HG02571 (cell line): ENCODE data around the gene ARID4A.
"Not testable (repeated sequence)": the region's sequence is repeated elsewhere in the genome, so short reads cannot be mapped to it uniquely, and the experiment has no call there.

ENCODE experiments used
- ATAC-seq: cut with Tn5 transposase; IDR thresholded peaks from one replicate; pipeline ENCODE4 v1.9.1; 2021; ENCODE audit warnings: mild to moderate bottlenecking, moderate library complexity; ENCODE audit not compliant: unreplicated experiment

ARID4A gene, protein sequence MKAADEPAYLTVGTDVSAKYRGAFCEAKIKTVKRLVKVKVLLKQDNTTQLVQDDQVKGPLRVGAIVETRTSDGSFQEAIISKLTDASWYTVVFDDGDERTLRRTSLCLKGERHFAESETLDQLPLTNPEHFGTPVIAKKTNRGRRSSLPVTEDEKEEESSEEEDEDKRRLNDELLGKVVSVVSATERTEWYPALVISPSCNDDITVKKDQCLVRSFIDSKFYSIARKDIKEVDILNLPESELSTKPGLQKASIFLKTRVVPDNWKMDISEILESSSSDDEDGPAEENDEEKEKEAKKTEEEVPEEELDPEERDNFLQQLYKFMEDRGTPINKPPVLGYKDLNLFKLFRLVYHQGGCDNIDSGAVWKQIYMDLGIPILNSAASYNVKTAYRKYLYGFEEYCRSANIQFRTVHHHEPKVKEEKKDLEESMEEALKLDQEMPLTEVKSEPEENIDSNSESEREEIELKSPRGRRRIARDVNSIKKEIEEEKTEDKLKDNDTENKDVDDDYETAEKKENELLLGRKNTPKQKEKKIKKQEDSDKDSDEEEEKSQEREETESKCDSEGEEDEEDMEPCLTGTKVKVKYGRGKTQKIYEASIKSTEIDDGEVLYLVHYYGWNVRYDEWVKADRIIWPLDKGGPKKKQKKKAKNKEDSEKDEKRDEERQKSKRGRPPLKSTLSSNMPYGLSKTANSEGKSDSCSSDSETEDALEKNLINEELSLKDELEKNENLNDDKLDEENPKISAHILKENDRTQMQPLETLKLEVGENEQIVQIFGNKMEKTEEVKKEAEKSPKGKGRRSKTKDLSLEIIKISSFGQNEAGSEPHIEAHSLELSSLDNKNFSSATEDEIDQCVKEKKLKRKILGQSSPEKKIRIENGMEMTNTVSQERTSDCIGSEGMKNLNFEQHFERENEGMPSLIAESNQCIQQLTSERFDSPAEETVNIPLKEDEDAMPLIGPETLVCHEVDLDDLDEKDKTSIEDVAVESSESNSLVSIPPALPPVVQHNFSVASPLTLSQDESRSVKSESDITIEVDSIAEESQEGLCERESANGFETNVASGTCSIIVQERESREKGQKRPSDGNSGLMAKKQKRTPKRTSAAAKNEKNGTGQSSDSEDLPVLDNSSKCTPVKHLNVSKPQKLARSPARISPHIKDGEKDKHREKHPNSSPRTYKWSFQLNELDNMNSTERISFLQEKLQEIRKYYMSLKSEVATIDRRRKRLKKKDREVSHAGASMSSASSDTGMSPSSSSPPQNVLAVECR

DNA sequence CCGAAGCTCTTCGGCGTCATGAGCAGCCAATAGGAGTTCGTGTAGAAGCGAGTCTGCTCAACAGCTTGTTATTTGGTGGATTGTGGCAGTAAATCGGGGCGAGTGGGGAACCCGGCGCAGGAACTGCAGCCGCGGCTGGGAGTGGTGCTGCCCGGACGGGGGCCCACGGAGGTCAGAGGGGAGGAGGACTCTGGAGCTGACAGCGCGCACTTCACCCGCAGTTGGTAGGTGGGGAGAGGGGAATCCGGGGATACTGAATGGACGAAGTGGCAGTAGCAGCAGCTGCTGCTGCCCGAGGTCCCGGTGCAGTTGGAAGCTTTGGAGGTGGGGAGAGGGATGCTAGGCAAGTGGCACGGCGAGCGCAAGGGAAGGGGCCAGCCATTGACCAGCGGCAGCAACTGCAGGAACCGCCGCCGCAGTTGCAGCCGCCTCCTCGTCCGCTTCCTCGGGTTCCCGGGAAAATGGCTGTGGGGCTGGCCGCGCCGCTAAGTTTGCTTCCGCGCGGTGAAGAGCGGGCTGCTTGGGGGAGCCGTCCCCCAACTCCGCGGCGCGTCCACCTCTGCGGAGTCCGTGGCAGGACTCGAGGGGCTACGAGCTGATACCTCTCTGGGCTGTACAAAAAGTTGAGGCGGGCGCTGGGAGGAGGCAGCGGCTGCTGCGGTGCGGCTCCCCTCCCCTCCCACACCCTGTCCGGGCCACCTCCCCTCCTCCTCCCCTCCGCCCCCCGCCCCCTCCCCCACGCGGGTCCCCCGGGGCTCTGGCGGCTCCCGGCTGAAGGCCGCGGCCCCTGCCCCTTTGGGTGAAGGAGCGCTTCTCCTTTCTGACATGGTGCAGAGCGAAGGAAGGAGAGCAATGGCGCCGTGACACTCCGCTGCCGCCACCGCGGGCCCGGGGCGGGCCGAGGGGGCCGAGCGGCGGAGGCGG lies at the start of gene ARID4A:
Gene ARID4A (plus strand): TSS at position 79 of the 924 bp plus-strand sequence. CDS start 1,300 bp downstream, outside the sequence.
- no peak for ATAC-seq

DNA sequence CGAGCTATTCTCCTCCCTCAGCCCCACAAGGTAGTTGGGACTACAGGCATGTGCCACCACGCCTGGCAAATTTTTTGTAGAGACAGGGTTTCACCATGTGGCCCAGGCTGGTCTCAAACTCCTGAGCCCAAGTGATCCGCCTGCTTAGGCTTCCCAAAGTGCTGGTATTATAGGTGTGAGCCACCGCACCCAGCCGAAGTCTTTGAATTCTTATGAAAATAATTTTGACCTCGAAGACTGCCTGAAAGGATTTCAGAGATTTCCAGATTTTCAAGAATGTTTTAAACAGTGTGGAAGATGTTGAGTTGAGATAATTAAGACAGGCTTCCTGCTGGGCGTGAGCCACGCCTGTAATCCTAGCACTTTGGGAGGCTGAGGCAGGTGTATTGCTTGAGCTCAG lies 48.7 kb upstream of the ARID4A start:
- no peak for ATAC-seq

DNA sequence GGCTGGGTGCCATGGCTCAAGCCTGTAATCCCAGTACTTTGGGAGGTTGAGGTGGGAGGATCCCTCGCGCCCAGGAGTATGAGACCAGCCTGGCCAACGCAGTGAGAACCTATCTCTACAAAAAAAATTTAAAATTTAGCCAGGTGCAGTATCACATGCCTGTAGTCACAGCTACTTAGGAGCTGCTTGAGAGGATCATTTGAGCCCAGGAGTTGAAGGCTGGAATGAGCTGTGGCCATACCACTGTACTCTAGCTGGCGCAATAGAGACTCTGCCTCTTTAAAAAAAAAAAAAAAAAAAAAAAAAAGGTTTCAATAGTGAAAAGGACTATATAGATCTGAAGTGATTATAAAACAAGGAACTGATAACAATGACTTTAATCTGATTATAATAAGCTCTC lies 40.2 kb upstream of the ARID4A start:
- no peak for ATAC-seq

DNA sequence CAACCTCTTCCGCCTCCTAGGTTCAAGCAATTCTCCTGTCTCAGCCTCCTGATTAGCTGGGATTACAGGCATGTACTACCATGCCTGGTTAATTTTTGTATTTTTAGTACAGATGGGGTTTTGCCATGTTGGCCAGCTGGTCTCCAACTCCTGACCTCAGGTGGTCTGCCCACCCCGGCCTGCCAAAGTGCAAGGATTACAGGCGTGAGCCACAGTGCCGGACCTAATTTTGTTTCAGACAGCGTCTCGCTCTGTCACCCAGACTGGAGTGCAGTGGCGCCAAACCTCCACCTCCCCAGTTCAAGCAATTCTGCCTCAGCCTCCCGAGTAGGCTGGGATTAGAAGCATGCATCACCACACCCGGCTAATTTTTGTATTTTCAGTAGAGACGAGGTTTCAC lies 36.4 kb upstream of the ARID4A start:
- ATAC-seq: not testable (repeated sequence)

DNA sequence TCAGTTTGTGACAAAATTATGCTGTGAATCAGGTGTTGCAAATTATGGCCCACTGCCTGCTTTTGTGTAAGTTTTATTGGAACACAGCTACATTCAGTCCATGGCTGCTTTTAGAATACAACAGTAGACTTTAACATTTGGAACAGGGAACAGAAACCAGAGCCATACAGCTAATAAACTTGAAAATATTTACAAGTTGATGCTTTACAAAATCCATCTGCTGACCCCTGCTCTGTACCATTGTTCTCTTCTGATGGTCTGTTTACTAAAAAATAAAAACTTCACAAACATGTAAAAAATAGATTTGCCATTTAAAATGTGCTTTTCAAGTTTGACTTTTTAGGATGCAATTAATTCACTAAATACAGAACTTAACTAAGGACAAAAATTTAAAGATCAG lies 33.0 kb upstream of the ARID4A start:
- no peak for ATAC-seq

DNA sequence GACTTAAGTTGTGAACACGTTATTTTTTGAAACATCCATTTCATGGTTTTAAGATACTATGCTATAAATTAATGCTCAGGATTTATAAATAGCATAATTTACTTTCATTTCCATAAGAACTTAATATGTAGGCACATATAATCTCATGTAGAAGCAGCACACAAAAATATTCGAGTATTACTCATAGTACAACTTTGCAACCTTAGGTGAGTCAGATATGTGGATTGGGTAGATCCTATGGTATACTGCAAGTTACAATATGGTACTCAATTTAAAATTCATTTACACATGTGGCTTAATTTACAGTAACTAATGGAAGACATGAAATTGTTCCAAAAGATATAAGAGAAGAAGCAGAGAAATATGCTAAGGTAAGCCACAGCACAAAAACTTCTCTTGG lies 27.7 kb upstream of the ARID4A start:
- no peak for ATAC-seq

DNA sequence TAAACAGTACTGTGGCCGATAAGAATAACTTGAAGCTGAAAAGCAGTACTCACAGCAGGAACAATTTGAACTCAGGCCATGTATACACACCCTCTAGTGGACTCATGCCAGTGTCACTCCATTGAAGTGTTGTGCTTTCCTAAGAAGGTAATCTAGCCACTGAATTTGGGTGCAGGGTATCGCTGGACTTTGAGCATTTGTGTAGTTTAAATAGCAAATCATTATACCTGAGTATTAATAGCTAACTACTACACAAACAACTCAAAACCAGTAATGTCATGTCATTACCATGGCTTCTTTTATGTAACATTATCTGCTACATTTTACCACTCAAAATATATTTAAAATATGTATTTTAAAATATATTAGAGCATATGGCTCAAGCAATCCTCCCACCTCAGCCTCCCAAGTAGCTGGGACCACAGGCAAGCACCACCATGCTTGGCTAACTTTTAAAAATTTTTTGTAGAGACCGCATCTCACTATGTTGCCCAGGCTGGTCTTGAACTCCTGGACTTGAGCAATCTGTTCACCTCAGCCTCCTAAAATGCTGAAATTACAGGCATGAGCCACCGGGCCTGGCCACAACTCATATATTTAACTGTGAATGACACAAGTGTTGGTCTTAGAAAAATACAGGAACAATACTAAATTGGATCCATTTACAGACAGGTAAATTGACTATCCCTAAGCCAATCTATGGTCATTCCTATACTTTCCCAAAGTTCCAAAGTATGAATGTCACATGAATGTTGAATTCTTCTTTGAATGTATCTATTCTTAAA lies 25.6 kb upstream of the ARID4A start:
- ATAC-seq: no peak

DNA sequence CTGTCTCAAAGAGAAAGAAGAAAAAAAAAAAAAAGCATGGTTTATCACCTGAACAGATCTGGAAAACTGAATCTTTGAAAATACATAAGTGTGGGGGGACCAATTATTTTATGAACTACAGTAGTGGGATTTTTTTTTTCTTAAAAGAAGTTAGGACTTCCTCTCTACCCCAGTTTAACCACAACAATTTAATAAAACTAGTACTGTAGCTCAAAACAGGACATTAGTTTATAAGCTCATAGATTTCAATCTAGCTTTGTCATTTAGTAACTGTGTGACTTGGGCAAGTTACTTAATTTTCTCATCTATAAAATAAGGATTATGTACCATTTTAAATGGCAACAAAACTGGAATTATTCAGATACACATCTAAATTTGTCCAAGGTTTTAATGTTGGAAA lies 23.5 kb upstream of the ARID4A start:
- ATAC-seq: no peak

DNA sequence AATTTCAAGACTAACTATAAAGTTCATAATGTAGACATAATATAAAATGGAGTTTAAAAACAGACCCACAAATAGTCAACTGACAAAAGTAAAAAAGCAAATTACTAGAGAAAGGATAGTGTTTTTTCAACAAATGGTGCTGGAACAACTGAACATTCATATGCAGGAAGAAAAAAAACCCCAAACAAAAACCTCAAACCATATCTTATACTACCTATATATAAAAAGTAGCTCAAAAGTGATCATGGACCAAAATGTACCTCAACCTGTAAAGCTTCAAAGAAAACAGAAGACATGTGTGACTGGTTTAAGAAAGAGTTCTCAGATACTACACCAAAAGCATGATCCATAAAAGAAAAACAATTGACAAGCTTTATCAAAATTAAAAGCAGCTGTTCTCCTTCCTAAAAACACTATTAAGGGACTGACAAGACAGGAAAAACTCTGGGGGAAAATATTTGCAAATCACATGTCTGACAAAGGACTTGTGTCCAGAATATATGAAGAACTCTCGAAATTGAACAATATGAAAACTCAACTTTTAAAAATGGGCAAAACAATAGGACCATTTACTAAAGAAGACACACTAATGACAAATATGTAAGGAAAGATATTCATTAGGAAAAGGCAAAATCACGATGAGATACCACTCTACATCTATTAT lies 22.7 kb upstream of the ARID4A start:
- ATAC-seq: no peak

DNA sequence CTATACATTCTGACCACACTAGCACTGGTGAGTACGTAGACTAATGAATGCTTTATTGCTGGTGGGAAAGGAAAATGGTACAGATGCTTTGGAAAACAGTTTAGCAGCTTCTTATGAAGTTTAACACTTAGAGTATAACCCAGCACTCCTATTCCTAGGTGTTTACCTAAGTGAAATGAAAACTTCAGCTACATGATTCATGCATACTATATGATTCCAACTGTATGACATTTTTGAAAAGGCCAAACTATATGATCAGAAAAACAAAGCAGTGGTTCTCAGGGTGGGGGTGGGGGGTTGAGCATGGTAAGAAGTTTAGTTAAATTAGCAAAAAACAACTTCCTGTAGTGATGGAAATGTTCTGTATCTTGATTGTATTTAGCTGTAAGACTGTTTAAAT lies 22.1 kb upstream of the ARID4A start:
- no peak for ATAC-seq

DNA sequence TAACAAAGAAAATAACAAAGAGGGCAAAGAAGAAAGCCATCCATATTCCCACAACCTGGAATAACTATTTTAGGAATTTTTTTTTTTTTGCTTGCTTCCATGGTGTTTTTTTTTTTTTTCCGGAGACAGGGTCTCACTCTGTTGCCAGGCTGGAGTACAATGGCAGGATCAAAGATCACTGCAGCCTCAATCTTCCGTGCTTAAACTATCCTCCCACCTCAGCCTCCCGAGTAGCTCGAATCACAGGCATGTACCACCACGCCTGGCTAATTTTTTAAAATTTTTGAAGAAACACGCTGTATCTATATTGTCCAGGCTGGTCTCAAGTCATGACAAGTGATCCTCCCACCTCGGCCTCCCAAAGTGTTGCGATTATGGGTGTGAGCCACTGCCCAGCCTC lies 20.2 kb upstream of the ARID4A start:
- ATAC-seq: no peak

DNA sequence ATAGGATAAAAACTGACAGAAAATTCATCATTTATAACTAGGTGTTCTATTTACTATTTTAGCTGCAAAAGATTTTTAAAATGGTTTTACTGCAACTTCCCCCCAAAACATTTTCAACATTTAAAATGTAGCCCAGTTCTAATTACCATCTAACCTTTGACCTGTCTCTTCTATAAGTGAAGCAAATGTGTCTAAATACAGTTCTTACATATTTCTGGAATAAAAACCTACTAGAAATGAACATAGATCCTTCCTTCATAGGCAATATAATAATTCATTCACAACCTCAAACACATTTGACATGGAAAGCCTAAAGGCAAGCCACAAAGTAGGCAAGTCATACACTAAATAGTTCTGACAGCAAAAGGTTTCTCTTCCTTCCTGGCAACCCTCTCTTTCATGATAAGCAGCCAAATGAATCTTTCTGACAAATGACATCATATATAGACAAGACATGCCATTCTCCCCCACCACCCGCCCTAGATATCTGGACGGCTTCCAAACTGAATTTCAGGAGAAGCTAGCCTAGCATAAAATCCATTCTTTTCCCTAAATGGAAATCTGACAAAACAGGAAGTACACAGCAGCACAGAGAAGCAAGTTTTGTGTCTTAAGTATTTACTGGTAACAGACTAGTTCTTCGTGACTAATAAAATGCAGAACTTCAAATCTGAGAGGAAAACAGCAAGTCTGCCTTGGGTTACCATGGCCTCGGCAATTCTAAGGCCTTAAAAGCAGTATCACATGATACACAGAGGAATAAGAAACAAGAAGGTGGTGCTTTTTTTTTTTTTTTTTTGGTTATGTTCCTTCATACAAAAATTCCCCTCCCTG lies 17.2 kb upstream of the ARID4A start:
- no peak for ATAC-seq

DNA sequence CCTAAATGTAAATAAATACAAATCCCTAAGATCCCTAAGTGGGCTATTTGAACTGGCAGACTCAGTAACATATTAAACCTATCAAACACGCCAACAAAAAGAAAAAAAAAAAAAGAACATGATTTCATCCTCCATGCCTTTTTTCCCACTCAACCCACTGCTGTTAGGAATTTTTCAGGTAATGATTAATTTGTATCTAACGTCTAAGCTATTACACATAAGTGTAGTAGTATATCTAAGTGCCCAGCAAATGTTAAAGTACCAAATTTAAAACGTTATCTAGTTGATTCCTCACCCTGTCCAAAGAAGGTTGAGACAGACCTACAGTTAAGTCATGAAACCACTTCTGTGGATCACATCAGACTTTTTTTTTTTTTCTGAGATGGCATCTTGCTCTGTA lies 16.4 kb upstream of the ARID4A start:
- ATAC-seq: no peak

DNA sequence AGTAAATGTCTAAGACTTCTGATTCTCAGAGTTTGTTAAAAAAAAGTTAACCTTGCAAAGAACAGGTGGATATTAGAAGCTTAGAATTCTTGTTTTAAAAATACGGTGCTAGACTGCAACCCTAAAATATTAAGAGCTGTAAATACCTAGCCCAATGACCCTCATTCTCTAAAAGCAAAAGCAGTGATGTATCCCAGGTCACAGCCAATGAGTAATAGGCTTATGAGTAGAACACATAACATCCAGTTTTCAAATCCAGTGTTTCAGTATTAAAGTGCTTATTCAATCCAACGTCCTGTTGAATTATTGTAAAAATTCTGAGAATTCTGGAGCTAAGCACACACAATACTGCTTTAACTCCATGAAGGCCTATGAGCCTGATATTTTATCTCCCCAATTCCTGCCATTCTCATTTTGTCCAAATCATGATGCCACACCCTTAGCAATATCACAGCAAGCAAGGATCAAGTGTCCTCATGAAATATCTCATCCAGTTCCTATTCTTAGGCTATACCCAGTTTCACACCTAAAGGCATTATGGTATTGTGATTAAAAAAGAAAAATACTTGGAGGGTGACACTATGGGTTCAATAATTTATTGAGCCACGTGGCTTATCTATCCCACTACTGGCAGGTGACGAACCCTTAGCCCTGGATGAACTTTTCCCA lies 15.3 kb upstream of the ARID4A start:
- ATAC-seq: no peak

DNA sequence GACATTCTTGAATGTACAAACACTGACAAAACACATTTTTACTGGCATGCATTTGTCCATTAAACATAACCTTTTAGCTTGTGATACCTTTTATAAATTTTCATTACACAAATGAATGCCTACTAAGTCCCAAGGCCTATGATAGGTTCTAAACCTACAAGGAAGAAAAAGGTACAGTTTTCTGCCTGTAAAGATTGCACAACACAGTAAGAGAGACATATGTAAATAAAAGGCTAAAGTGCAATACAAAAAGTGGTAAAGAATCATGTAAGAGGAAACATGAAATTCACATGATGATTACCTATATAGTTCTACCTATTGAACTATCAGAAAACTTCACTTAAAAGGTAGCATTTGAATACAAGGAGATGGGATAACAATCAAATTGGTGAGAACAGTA lies 14.6 kb upstream of the ARID4A start:
- ATAC-seq: no peak

DNA sequence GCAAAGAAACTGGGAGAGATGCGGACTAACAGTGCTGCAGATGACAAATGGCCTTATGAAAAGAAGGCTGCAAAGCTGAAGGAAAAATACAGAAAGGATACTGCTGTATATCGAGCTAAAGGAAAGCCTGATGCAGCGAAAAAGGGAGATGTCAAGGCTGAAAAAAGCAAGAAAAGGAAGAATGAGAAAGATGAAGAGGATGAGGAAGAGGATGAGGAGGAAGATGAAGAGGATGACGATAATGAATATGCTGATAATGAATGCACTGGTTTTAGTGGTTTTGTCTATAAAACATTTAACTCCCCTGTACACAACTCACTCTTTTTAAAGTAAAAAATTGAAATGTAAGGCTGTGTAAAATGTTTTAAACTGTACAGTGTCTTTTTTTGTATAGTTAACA lies 13.2 kb upstream of the ARID4A start:
- ATAC-seq: no peak

DNA sequence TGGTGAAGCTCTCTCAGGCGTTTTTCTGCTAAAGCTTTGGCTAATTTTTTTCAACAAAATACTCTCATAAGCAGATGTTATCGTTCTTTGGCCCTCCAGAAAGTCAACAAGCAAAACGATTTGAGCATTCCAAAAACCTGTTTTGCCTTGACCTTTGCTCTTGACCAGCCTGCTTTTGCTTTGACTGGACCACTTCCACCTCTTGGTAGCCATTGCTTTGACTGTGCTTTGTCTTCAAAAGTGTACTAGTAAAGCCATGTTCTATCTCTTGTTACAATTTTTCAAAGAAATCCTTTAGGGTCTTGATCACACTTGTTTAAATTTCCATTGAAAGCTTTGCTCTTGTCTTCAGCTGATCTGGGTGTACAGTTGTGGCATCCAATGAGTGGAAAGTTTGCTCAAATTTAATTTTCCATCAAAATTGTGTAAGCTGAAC lies 10.7 kb upstream of the ARID4A start:
- no peak for ATAC-seq
